NCI-H524 treated with DMSO at 0.1 percent for 48 hours (cell line): ENCODE data around the gene CORO2B.
A peak's percentile ranks its signal among the peaks of the same experiment; 100 is the strongest.

Experiments
- DNase-seq: peaks from one replicate; lab custom pipeline; 2025; lab: John Stamatoyannopoulos, UW

The CORO2B gene

GRCh38 chr15:68574046-68574445, 4.7 kb upstream of the CORO2B start:
- DNase-seq: no peak

GRCh38 chr15:68574629-68575028, 4.2 kb upstream of the CORO2B start:
- no peak for DNase-seq

- DNase-seq: peak; percentile 97
These were observed 2.4 kb upstream of the CORO2B start for GRCh38 chr15:68576235-68576892.

- no peak for DNase-seq
These were observed 416 bp upstream of the CORO2B start for GRCh38 chr15:68578175-68578979.

GRCh38 chr15:68580026-68580882, 1.5 kb downstream of the CORO2B start:
- no peak for DNase-seq

- DNase-seq: no peak
These were observed 2.0 kb downstream of the CORO2B start for GRCh38 chr15:68580883-68581155.

GRCh38 chr15:68581725-68582124, 2.9 kb downstream of the CORO2B start:
- DNase-seq: peak; percentile 72

- no peak for DNase-seq
These were observed 3.4 kb downstream of the CORO2B start for GRCh38 chr15:68582236-68582635.

- no peak for DNase-seq
These were observed 4.1 kb downstream of the CORO2B start for GRCh38 chr15:68582864-68583263.

- DNase-seq: no peak
These were observed 4.5 kb downstream of the CORO2B start for GRCh38 chr15:68583321-68583720.

- DNase-seq: no peak
These were observed 5.4 kb downstream of the CORO2B start for GRCh38 chr15:68583936-68584755.

- DNase-seq: peak; percentile 81
These were observed 6.2 kb downstream of the CORO2B start for GRCh38 chr15:68584756-68585573.

- no peak for DNase-seq
These were observed 6.9 kb downstream of the CORO2B start for GRCh38 chr15:68585574-68586273.

- DNase-seq: no peak
These were observed 7.6 kb downstream of the CORO2B start for GRCh38 chr15:68586274-68586961.

- no peak for DNase-seq
These were observed 9.1 kb downstream of the CORO2B start for GRCh38 chr15:68587769-68588385.

- no peak for DNase-seq
These were observed 10.3 kb downstream of the CORO2B start for GRCh38 chr15:68589053-68589452.

- no peak for DNase-seq
These were observed 11.3 kb downstream of the CORO2B start for GRCh38 chr15:68589783-68590710.

- DNase-seq: no peak
These were observed 12.1 kb downstream of the CORO2B start for GRCh38 chr15:68590721-68591389.
